Measurements from ENCODE around the gene IFI27L1. TPM values are rescaled to one million over a fixed set of nuclear protein-coding genes. Genes with fewer than 3 reads are reported as not detected.

The IFI27L1 gene
- total RNA-seq, 2 experiments from 2014 or later, result 35.3 to 42.7 TPM

- DNase-seq, result no peak
- no peak overlapping the region for H3K4me3 Mint-ChIP-seq
- H3K27me3 Mint-ChIP-seq, result peaks cover 6% of the 10 kb centered on the region
- CTCF ChIA-PET, result no interaction called here
- intact Hi-C loops (cut with micrococcal nuclease), result no loop called here
- POLR2A ChIA-PET, result no interaction called here
- H3K9me3 Mint-ChIP-seq, result peaks cover 25% of the 10 kb centered on the region
- H3K4me1 Mint-ChIP-seq (ENCODE audit: low read depth), result no peaks in the 10 kb centered on the region
- H3K27ac Mint-ChIP-seq, result no peak overlapping the region
- H3K36me3 Mint-ChIP-seq, result peaks cover 7% of the 10 kb centered on the region
Measured at GRCh38 chr14:94120667-94121340, 39.7 kb downstream of the IFI27L1 start.

- H3K27ac Mint-ChIP-seq, result no peak overlapping the region
- H3K36me3 Mint-ChIP-seq, result peaks cover 7% of the 10 kb centered on the region
- peaks cover 25% of the 10 kb centered on the region for H3K9me3 Mint-ChIP-seq
- no peaks in the 10 kb centered on the region for H3K4me1 Mint-ChIP-seq (ENCODE audit: low read depth)
- no peak overlapping the region for H3K4me3 Mint-ChIP-seq
- CTCF ChIA-PET, result interaction anchor here (1.7 kb wide), 1 partner anchor 15 kb away, joined by 5 read pairs; no protein-coding TSS in a partner anchor
- H3K27me3 Mint-ChIP-seq, result peaks cover 6% of the 10 kb centered on the region
- intact Hi-C loops (cut with micrococcal nuclease), result no loop called here
- no peak for DNase-seq
- POLR2A ChIA-PET, result no interaction called here
Measured at GRCh38 chr14:94121485-94121884, 40.4 kb downstream of the IFI27L1 start.

GRCh38 chr14:94122438-94122837 is 41.3 kb downstream of the IFI27L1 start:
- Mint-ChIP-seq H3K27me3 (no peaks in the 10 kb centered on the region), H3K36me3 (peaks cover 9% of the 10 kb centered on the region), H3K4me1 (ENCODE audit: low read depth) (no peaks in the 10 kb centered on the region), H3K27ac (no peak overlapping the region), H3K4me3 (no peak overlapping the region), H3K9me3 (peaks cover 25% of the 10 kb centered on the region)
- POLR2A ChIA-PET, result no interaction called here
- intact Hi-C loops (cut with micrococcal nuclease), result no loop called here
- no peak for DNase-seq
- CTCF ChIA-PET, result interaction anchor here (0.8 to 1.7 kb wide), 2 partner anchors 10 to 14 kb away, joined by 4 to 5 read pairs; no protein-coding TSS in a partner anchor

GRCh38 chr14:94123296-94123695 is 42.2 kb downstream of the IFI27L1 start:
- Mint-ChIP-seq H3K4me3 (no peak overlapping the region), H3K27me3 (no peaks in the 10 kb centered on the region), H3K4me1 (ENCODE audit: low read depth) (no peaks in the 10 kb centered on the region), H3K36me3 (peaks cover 9% of the 10 kb centered on the region), H3K27ac (no peak overlapping the region), H3K9me3 (peaks cover 25% of the 10 kb centered on the region)
- DNase-seq, result no peak
- POLR2A ChIA-PET, result no interaction called here
- intact Hi-C loops (cut with micrococcal nuclease), result no loop called here
- CTCF ChIA-PET, result no interaction called here

GRCh38 chr14:94123868-94124267 is 42.8 kb downstream of the IFI27L1 start:
- DNase-seq, result no peak
- intact Hi-C loops (cut with micrococcal nuclease), result no loop called here
- ChIA-PET CTCF (interaction anchor here (1.9 to 2.1 kb wide), 2 partner anchors 13 to 184 kb away, joined by 8 to 12 read pairs; no protein-coding TSS in a partner anchor), POLR2A (no interaction called here)
- Mint-ChIP-seq H3K4me1 (ENCODE audit: low read depth) (peaks cover 5% of the 10 kb centered on the region), H3K9me3 (peaks cover 25% of the 10 kb centered on the region), H3K4me3 (no peak overlapping the region), H3K27me3 (no peaks in the 10 kb centered on the region), H3K36me3 (peaks cover 9% of the 10 kb centered on the region), H3K27ac (no peak overlapping the region)

- ChIA-PET POLR2A (no interaction called here), CTCF (interaction anchor here (0.9 to 2.1 kb wide), 4 partner anchors 12 to 185 kb away, joined by 3 to 12 read pairs (median 6); no protein-coding TSS in a partner anchor)
- intact Hi-C loops (cut with micrococcal nuclease), result loop anchor here (5.0 kb wide), 1 partner anchor 162 kb away; no protein-coding TSS in a partner anchor
Measured at GRCh38 chr14:94124582-94125377, 43.7 kb downstream of the IFI27L1 start.

GRCh38 chr14:94125659-94126418 is 44.7 kb downstream of the IFI27L1 start:
- Mint-ChIP-seq H3K36me3 (peaks cover 6% of the 10 kb centered on the region), H3K9me3 (peaks cover 10% of the 10 kb centered on the region), H3K27ac (no peak overlapping the region), H3K4me3 (no peak overlapping the region), H3K27me3 (no peaks in the 10 kb centered on the region), H3K4me1 (ENCODE audit: low read depth) (peaks cover 12% of the 10 kb centered on the region)
- peak; percentile 5 for DNase-seq
- ChIA-PET POLR2A (no interaction called here), CTCF (interaction anchor here (0.9 to 2.1 kb wide), 4 partner anchors 11 to 186 kb away, joined by 3 to 12 read pairs (median 6); no protein-coding TSS in a partner anchor)
- intact Hi-C loops (cut with micrococcal nuclease), result loop anchor here (5.0 kb wide), 1 partner anchor 164 kb away; no protein-coding TSS in a partner anchor

More at GRCh38 chr14:94124582-94125377, 43.7 kb downstream of the IFI27L1 start:
- Mint-ChIP-seq H3K4me3 (no peak overlapping the region), H3K9me3 (peaks cover 20% of the 10 kb centered on the region), H3K27me3 (no peaks in the 10 kb centered on the region), H3K4me1 (ENCODE audit: low read depth) (peaks cover 7% of the 10 kb centered on the region), H3K27ac (no peak overlapping the region), H3K36me3 (peaks cover 9% of the 10 kb centered on the region)
- DNase-seq, result peak; percentile 5

GRCh38 chr14:94126419-94126677 is 45.2 kb downstream of the IFI27L1 start:
- POLR2A ChIA-PET, result no interaction called here
- CTCF ChIA-PET, result no interaction called here
- peaks cover 2% of the 10 kb centered on the region for H3K36me3 Mint-ChIP-seq
- no peak overlapping the region for H3K27ac Mint-ChIP-seq
- no peak for DNase-seq
- H3K27me3 Mint-ChIP-seq, result no peaks in the 10 kb centered on the region
- no peak overlapping the region for H3K4me3 Mint-ChIP-seq
- H3K4me1 Mint-ChIP-seq (ENCODE audit: low read depth), result peaks cover 12% of the 10 kb centered on the region
- intact Hi-C loops (cut with micrococcal nuclease), result loop anchor here (5.0 kb wide), 1 partner anchor 164 kb away; no protein-coding TSS in a partner anchor
- peaks cover 4% of the 10 kb centered on the region for H3K9me3 Mint-ChIP-seq

GRCh38 chr14:94126800-94127199 is 45.7 kb downstream of the IFI27L1 start:
- intact Hi-C loops (cut with micrococcal nuclease), result loop anchor here (5.0 kb wide), 1 partner anchor 164 kb away; no protein-coding TSS in a partner anchor
- Mint-ChIP-seq H3K4me3 (no peak overlapping the region), H3K36me3 (peaks cover 2% of the 10 kb centered on the region), H3K27me3 (no peaks in the 10 kb centered on the region), H3K9me3 (no peaks in the 10 kb centered on the region), H3K4me1 (ENCODE audit: low read depth) (peaks cover 12% of the 10 kb centered on the region), H3K27ac (no peak overlapping the region)
- ChIA-PET POLR2A (no interaction called here), CTCF (no interaction called here)
- no peak for DNase-seq

- no peaks in the 10 kb centered on the region for H3K9me3 Mint-ChIP-seq
- intact Hi-C loops (cut with micrococcal nuclease), result loop anchor here (5.0 kb wide), 1 partner anchor 165 kb away; no protein-coding TSS in a partner anchor
- no peak overlapping the region for H3K4me3 Mint-ChIP-seq
- ChIA-PET CTCF (interaction anchor here (1.2 to 6.8 kb wide), 3 partner anchors 75 to 119 kb away, joined by 3 to 64 read pairs (median 3); no protein-coding TSS in a partner anchor), POLR2A (no interaction called here)
- H3K27ac Mint-ChIP-seq, result no peak overlapping the region
- no peaks in the 10 kb centered on the region for H3K27me3 Mint-ChIP-seq
- DNase-seq, result no peak
- peaks cover 12% of the 10 kb centered on the region for H3K4me1 Mint-ChIP-seq (ENCODE audit: low read depth)
- H3K36me3 Mint-ChIP-seq, result peaks cover 2% of the 10 kb centered on the region
Measured at GRCh38 chr14:94127330-94127729, 46.2 kb downstream of the IFI27L1 start.

GRCh38 chr14:94128216-94128839 is 47.2 kb downstream of the IFI27L1 start:
- peaks cover 2% of the 10 kb centered on the region for H3K36me3 Mint-ChIP-seq
- peak overlapping the region; percentile 85 for H3K4me3 Mint-ChIP-seq
- POLR2A ChIA-PET, result interaction anchor here (2.0 kb wide), 1 partner anchor 47 kb away, joined by 8 read pairs; the partner anchor contains the start of genes DDX24 and IFI27L1

More at GRCh38 chr14:94128216-94128839, 47.2 kb downstream of the IFI27L1 start:
- Mint-ChIP-seq H3K27me3 (no peaks in the 10 kb centered on the region), H3K27ac (no peak overlapping the region), H3K9me3 (no peaks in the 10 kb centered on the region), H3K4me1 (ENCODE audit: low read depth) (peaks cover 12% of the 10 kb centered on the region)
- CTCF ChIA-PET, result interaction anchor here (0.6 to 6.8 kb wide), 17 partner anchors 8 to 812 kb away, joined by 3 to 64 read pairs (median 4); no protein-coding TSS in a partner anchor
- intact Hi-C loops (cut with micrococcal nuclease), result loop anchor here (5.0 kb wide), 1 partner anchor 166 kb away; no protein-coding TSS in a partner anchor
- DNase-seq, result no peak
